Measurements from ENCODE around the gene SORCS3.

SORCS3 gene

GRCh38 chr10:105042906-105043552 lies 401.9 kb downstream of the SORCS3 start:
- Histone ChIP-seq H3K27me3 (ENCODE audit: insufficient read depth, low read length, poor library complexity, severe bottlenecking) (no peaks in the 10 kb centered on the region), H3K36me3 (ENCODE audit: insufficient read depth, low read length) (no peaks in the 10 kb centered on the region), H3K4me3 (ENCODE audit: low read length, poor library complexity, severe bottlenecking) (no peak overlapping the region), H3K79me2 (ENCODE audit: insufficient read depth, low read length) (no peaks in the 10 kb centered on the region), H3K9ac (ENCODE audit: low read depth, low read length, poor library complexity, severe bottlenecking) (no peak overlapping the region), H2AFZ (ENCODE audit: low read length) (no peak overlapping the region), H4K20me1 (ENCODE audit: insufficient read depth, low read length, poor library complexity, severe bottlenecking) (no peaks in the 10 kb centered on the region), H3K9me2 (replicated peaks; ENCODE audit: low read depth, low read length) (no peaks in the 10 kb centered on the region), H3K9me3 (ENCODE audit: insufficient read depth, low read depth, low read length) (0 out of 2 replicates have a peak, but pooled peaks cover 2% of the 10 kb centered on the region), H3F3A (ENCODE audit: low read depth) (no peaks in the 10 kb centered on the region), H3K4me2 (ENCODE audit: low read depth, low read length, poor library complexity, severe bottlenecking) (no peak overlapping the region), H3K4me1 (ENCODE audit: insufficient read depth, low read length, poor library complexity, severe bottlenecking) (no peaks in the 10 kb centered on the region)
- no peak for TF ChIP-seq CTCF (conservative IDR thresholded peaks at IDR 0.05; ENCODE audit: low read length)
- no peak for TF ChIP-seq EZH2phosphoT487 (IDR thresholded peaks at IDR 0.05; ENCODE audit: borderline replicate concordance)

GRCh38 chr10:105044902-105045301 lies 403.8 kb downstream of the SORCS3 start:
- Histone ChIP-seq H3K36me3 (ENCODE audit: insufficient read depth, low read length) (no peaks in the 10 kb centered on the region), H3K9ac (ENCODE audit: low read depth, low read length, poor library complexity, severe bottlenecking) (no peak overlapping the region), H3K4me2 (ENCODE audit: low read depth, low read length, poor library complexity, severe bottlenecking) (no peak overlapping the region), H3K9me2 (replicated peaks; ENCODE audit: low read depth, low read length) (no peaks in the 10 kb centered on the region), H3K4me3 (ENCODE audit: low read length, poor library complexity, severe bottlenecking) (no peak overlapping the region), H2AFZ (ENCODE audit: low read length) (no peak overlapping the region), H3K4me1 (ENCODE audit: insufficient read depth, low read length, poor library complexity, severe bottlenecking) (no peaks in the 10 kb centered on the region), H3F3A (ENCODE audit: low read depth) (no peaks in the 10 kb centered on the region), H4K20me1 (ENCODE audit: insufficient read depth, low read length, poor library complexity, severe bottlenecking) (no peaks in the 10 kb centered on the region), H3K9me3 (ENCODE audit: insufficient read depth, low read depth, low read length) (no peaks in the 10 kb centered on the region), H3K27me3 (ENCODE audit: insufficient read depth, low read length, poor library complexity, severe bottlenecking) (no peaks in the 10 kb centered on the region), H3K79me2 (ENCODE audit: insufficient read depth, low read length) (no peaks in the 10 kb centered on the region)
- TF ChIP-seq EZH2phosphoT487 (IDR thresholded peaks at IDR 0.05; ENCODE audit: borderline replicate concordance) (no peak), CTCF (conservative IDR thresholded peaks at IDR 0.05; ENCODE audit: low read length) (no peak)

GRCh38 chr10:105056413-105056812 lies 415.3 kb downstream of the SORCS3 start:
- Histone ChIP-seq H3K36me3 (ENCODE audit: insufficient read depth, low read length) (no peaks in the 10 kb centered on the region), H3K9me2 (replicated peaks; ENCODE audit: low read depth, low read length) (no peaks in the 10 kb centered on the region), H3F3A (ENCODE audit: low read depth) (no peaks in the 10 kb centered on the region), H3K4me3 (ENCODE audit: low read length, poor library complexity, severe bottlenecking) (no peak overlapping the region), H3K4me1 (ENCODE audit: insufficient read depth, low read length, poor library complexity, severe bottlenecking) (no peaks in the 10 kb centered on the region), H3K9ac (ENCODE audit: low read depth, low read length, poor library complexity, severe bottlenecking) (no peak overlapping the region), H4K20me1 (ENCODE audit: insufficient read depth, low read length, poor library complexity, severe bottlenecking) (no peaks in the 10 kb centered on the region), H2AFZ (ENCODE audit: low read length) (no peak overlapping the region), H3K27me3 (ENCODE audit: insufficient read depth, low read length, poor library complexity, severe bottlenecking) (no peaks in the 10 kb centered on the region), H3K79me2 (ENCODE audit: insufficient read depth, low read length) (no peaks in the 10 kb centered on the region), H3K9me3 (ENCODE audit: insufficient read depth, low read depth, low read length) (0 out of 2 replicates have a peak, but pooled peaks cover 3% of the 10 kb centered on the region), H3K4me2 (ENCODE audit: low read depth, low read length, poor library complexity, severe bottlenecking) (no peak overlapping the region)
- TF ChIP-seq EZH2phosphoT487 (IDR thresholded peaks at IDR 0.05; ENCODE audit: borderline replicate concordance), result no peak
- TF ChIP-seq CTCF (conservative IDR thresholded peaks at IDR 0.05; ENCODE audit: low read length), result no peak

Data from Loucy (cell line).